IPS DF 6.9 (cell line): ENCODE data around the gene SYNE1.

Source experiments
- DNase-seq: peaks from one replicate; pipeline ENCODE4 v3.0.0-alpha.2; 2013; ENCODE audit warnings: low read depth, low spot score
- H3K27ac ChIP-seq: one replicate; pipeline ENCODE4 v1.5.1; 2013; ENCODE audit warnings: low read length, control low read depth
- H3K27me3 ChIP-seq: 2 replicates; pipeline ENCODE4 v1.6.1; 2013; ENCODE audit warnings: mild to moderate bottlenecking, low read length; ENCODE audit not compliant: control insufficient read depth, insufficient read depth
- H3K36me3 ChIP-seq: 2 replicates; pipeline ENCODE4 v1.6.1; 2013; ENCODE audit warnings: low read length; ENCODE audit not compliant: control insufficient read depth, insufficient read depth
- H3K4me1 ChIP-seq: 2 replicates; pipeline ENCODE4 v1.6.1; 2013; ENCODE audit warnings: low read length; ENCODE audit not compliant: control insufficient read depth, insufficient read depth
- H3K4me3 ChIP-seq: 2 replicates; pipeline ENCODE4 v1.5.1; 2013; ENCODE audit warnings: mild to moderate bottlenecking, low read length
- H3K9me3 ChIP-seq: 2 replicates; pipeline ENCODE4 v1.6.1; 2013; ENCODE audit warnings: low read length, inconsistent platforms; ENCODE audit not compliant: control insufficient read depth, insufficient read depth
- WGBS: extraction: QIAGEN DNeasy Blood & Tissue Kit; methylation state at CpG from one replicate; pipeline ENCODE4 v1.1.7; 2013; ENCODE audit warnings: mixed read lengths, missing lambda C conversion rate; ENCODE audit not compliant: insufficient read length, insufficient coverage; 5-methylcytosine and 5-hydroxymethylcytosine counted together

SYNE1 gene

GRCh38 chr6:152246554-152247337 lies 390.4 kb downstream of the SYNE1 start:
- Histone ChIP-seq H3K27me3 (no peaks in the 10 kb centered on the region), H3K9me3 (no peaks in the 10 kb centered on the region), H3K4me3 (no peak overlapping the region), H3K36me3 (no peaks in the 10 kb centered on the region), H3K27ac (no peak overlapping the region), H3K4me1 (no peaks in the 10 kb centered on the region)
- no CpG with 5 or more reads among the region's 4 CpGs for WGBS
- DNase-seq: no peak

DNA sequence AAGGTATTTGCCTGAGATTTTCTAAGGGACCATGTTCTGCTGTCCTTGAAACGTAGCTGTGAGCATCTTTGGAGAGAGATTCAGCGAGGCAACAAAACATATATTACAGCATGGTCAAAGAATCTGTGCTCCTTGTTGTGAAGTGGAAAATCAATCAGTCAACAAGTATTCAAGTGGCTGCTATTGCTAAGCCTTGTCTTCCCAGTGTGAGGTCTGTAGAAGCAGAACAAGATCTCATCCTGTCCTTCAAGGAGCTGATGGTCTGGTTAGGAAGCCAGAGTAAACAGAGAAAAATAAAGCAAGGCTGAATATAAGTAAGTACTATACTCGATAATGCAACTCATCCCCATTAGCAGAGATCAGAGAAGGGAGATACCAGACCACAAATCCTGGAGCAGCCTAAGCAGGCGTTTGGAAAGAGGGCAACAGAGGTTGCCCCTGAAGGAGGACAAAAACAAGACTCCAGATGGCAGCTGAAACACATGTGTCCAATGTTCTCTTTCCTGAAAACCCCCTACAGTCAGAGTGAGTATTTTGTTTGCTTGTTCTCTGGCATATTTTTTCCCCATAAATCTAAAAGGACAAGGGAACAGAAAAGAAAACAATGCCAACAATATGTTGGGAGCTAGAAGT lies 392.0 kb downstream of the SYNE1 start:
- Histone ChIP-seq H3K36me3 (no peaks in the 10 kb centered on the region), H3K4me1 (no peaks in the 10 kb centered on the region), H3K27me3 (no peaks in the 10 kb centered on the region), H3K27ac (no peak overlapping the region), H3K4me3 (no peak overlapping the region), H3K9me3 (no peaks in the 10 kb centered on the region)
- whole genome bisulfite sequencing: no CpG with 5 or more reads among the region's 4 CpGs
- DNase-seq: no peak

- WGBS: no CpG with 5 or more reads among the region's 7 CpGs
- H3K4me3 ChIP-seq: no peak overlapping the region
- H3K4me1 ChIP-seq: no peaks in the 10 kb centered on the region
- H3K27ac ChIP-seq: no peak overlapping the region
- H3K9me3 ChIP-seq: no peaks in the 10 kb centered on the region
- no peak for DNase-seq
- no peaks in the 10 kb centered on the region for H3K27me3 ChIP-seq
- no peaks in the 10 kb centered on the region for H3K36me3 ChIP-seq
These were observed 396.0 kb downstream of the SYNE1 start for GRCh38 chr6:152241013-152241766.

- H3K27me3 ChIP-seq: no peaks in the 10 kb centered on the region
- no peaks in the 10 kb centered on the region for H3K36me3 ChIP-seq
- H3K4me1 ChIP-seq: no peaks in the 10 kb centered on the region
- H3K4me3 ChIP-seq: no peak overlapping the region
- no peak for DNase-seq
- no peak overlapping the region for H3K27ac ChIP-seq
- H3K9me3 ChIP-seq: no peaks in the 10 kb centered on the region
- no CpG with 5 or more reads among the region's 3 CpGs for WGBS
These were observed 396.7 kb downstream of the SYNE1 start for GRCh38 chr6:152240436-152240835.

DNA sequence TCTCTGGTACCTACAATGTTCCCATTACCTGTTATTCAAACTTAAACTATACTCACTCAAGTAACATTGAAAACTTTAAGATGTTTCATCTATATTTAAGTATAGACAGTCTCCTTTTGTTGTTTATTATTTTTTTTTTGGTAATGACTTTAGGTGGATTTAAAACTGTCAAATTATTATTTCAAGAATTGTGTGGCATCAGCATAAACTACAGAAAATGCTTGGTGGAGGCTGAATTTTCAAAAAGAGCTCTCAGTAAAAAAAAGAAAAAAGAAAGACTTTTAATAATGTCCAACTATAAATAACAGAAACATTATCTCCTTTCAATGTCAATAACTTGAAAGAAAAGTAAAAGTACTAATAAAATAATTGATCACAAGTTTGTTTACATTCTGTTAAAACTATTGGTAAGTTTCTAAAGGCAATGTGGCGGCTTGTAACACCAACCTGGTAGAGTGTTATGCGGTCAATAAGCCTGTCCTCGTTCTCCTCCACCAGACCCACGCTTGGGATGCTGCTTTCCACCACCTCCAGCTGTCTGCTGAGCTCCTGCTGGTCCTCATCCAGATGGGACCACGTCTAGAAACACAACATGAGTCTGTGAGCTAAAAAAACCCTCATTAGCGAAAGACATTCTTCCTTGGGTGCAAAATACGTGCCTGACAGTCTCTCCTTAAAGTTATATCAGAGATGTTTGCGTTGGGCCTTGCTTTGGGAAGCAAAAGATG lies 400.6 kb downstream of the SYNE1 start:
- H3K36me3 ChIP-seq: no peaks in the 10 kb centered on the region
- H3K4me3 ChIP-seq: no peak overlapping the region
- no peaks in the 10 kb centered on the region for H3K27me3 ChIP-seq
- H3K4me1 ChIP-seq: no peaks in the 10 kb centered on the region
- no CpG with 5 or more reads among the region's 8 CpGs for WGBS
- no peaks in the 10 kb centered on the region for H3K9me3 ChIP-seq
- no peak for DNase-seq
- no peak overlapping the region for H3K27ac ChIP-seq

GRCh38 chr6:152233547-152234320 lies 403.4 kb downstream of the SYNE1 start:
- H3K9me3 ChIP-seq: no peaks in the 10 kb centered on the region
- no peak overlapping the region for H3K4me3 ChIP-seq
- no peaks in the 10 kb centered on the region for H3K4me1 ChIP-seq
- H3K36me3 ChIP-seq: no peaks in the 10 kb centered on the region
- no CpG with 5 or more reads among the region's 17 CpGs for WGBS
- no peaks in the 10 kb centered on the region for H3K27me3 ChIP-seq
- H3K27ac ChIP-seq: no peak overlapping the region
- DNase-seq: no peak

DNA sequence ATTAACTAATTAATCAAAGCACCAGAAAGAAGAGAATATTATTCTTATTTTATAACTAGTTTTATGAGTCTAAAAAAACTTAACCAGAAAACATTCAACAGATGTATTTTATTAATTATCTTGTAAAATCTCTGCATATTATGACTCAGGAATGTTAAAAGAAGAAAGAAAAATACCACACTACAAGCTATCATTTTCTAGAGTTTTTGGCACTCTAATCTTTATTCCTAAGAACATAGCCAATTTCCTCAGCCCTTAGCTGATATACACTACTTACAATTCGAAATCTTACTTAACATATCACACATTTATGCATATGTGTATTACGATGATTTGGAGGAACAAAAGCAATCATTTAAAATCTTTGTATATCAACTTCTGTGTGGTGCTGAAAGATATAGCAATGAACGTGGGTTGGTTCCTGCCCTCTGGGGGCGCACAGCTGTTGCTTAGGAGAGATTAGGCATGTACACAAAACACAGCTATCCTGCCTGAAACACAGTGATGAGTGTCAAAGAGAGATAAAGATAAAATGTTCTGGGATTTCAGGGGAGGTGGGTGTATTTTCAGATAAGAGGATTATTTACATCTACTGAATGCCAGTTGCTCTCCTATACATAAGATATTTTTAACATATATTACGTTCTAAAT lies 404.5 kb downstream of the SYNE1 start:
- H3K27ac ChIP-seq: no peak overlapping the region
- no peaks in the 10 kb centered on the region for H3K9me3 ChIP-seq
- no peaks in the 10 kb centered on the region for H3K27me3 ChIP-seq
- no peaks in the 10 kb centered on the region for H3K36me3 ChIP-seq
- no peak overlapping the region for H3K4me3 ChIP-seq
- WGBS: 100% methylated on average over 1 of the region's 5 CpGs
- no peak for DNase-seq
- no peaks in the 10 kb centered on the region for H3K4me1 ChIP-seq

DNA sequence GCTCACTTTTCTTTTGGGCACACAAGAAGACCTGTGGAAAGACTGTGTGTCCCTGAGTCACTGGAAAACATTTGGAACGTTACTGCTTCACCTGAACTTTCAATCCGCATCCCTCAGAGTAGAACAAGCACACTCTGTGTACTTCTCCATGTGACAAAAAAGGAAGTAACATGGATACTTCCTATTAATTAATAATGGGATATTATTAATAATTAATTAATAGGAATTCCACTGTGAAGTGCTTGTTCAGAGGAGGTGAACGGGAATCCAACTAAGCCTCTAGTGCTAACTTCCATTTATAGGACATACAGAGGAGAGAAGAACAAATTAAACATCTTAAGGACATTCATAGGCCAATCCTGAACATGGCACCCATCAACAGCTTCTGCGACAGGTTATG lies 407.8 kb downstream of the SYNE1 start:
- no peak for DNase-seq
- Histone ChIP-seq H3K4me1 (no peaks in the 10 kb centered on the region), H3K27ac (no peak overlapping the region), H3K9me3 (no peaks in the 10 kb centered on the region), H3K27me3 (no peaks in the 10 kb centered on the region), H3K4me3 (no peak overlapping the region), H3K36me3 (no peaks in the 10 kb centered on the region)
- no CpG with 5 or more reads among the region's 4 CpGs for WGBS

- Histone ChIP-seq H3K9me3 (no peaks in the 10 kb centered on the region), H3K36me3 (no peaks in the 10 kb centered on the region), H3K27ac (no peak overlapping the region), H3K27me3 (no peaks in the 10 kb centered on the region), H3K4me3 (no peak overlapping the region), H3K4me1 (no peaks in the 10 kb centered on the region)
- no peak for DNase-seq
- WGBS: no CpG with 5 or more reads among the region's 2 CpGs
These were observed 411.0 kb downstream of the SYNE1 start for GRCh38 chr6:152226119-152226518.
